IMR-90 (cell line): Measurements from ENCODE around the gene C1R.

Experiments
- BHLHE40 ChIP-seq: fragments of 150-350 bp; IDR thresholded peaks from 2 replicates; pipeline ENCODE4 v1.6.1; 2016; ENCODE audit warnings: mild to moderate bottlenecking, low read depth, low read length
- CEBPB ChIP-seq: IDR thresholded peaks from 2 replicates; pipeline ENCODE4 v1.6.1; 2012; ENCODE audit warnings: low read depth, low read length, improper control_type of control experiment
- CHD1 ChIP-seq: IDR thresholded peaks from 2 replicates; pipeline ENCODE4 v1.6.1; 2012; ENCODE audit warnings: low read depth, low read length, improper control_type of control experiment
- CTCF ChIP-seq: conservative IDR thresholded peaks from 2 replicates; pipeline ENCODE4 v1.5.1; 2012; ENCODE audit warnings: mild to moderate bottlenecking, low read depth, low read length, improper control_type of control experiment
- ELK1 ChIP-seq: fragments of 150-350 bp; IDR thresholded peaks from 2 replicates; pipeline ENCODE4 v1.6.1; 2016; ENCODE audit warnings: low read depth, mild to moderate bottlenecking, low read length, moderate library complexity, borderline replicate concordance
- FOS ChIP-seq: fragments of 150-350 bp; IDR thresholded peaks from 2 replicates; pipeline ENCODE4 v1.6.1; 2016; ENCODE audit warnings: low read depth, low read length
- MAFK ChIP-seq: IDR thresholded peaks from 2 replicates; pipeline ENCODE4 v1.6.1; 2012; ENCODE audit warnings: low read depth, low read length, improper control_type of control experiment
- MAZ ChIP-seq: IDR thresholded peaks from 2 replicates; pipeline ENCODE4 v1.6.1; 2012; ENCODE audit warnings: low read depth, mild to moderate bottlenecking, low read length, improper control_type of control experiment, moderate library complexity, borderline replicate concordance
- MXI1 ChIP-seq: IDR thresholded peaks from 2 replicates; pipeline ENCODE4 v1.6.1; 2012; ENCODE audit warnings: low read depth, mild to moderate bottlenecking, low read length, moderate library complexity, borderline replicate concordance
- POLR2A ChIP-seq: IDR thresholded peaks from 2 replicates; pipeline ENCODE4 v1.6.1; 2012; ENCODE audit warnings: mild to moderate bottlenecking, low read depth, low read length
- RAD21 ChIP-seq: IDR thresholded peaks from 2 replicates; pipeline ENCODE4 v1.6.1; 2012; ENCODE audit warnings: low read length, improper control_type of control experiment
- USF2 ChIP-seq: fragments of 150-350 bp; IDR thresholded peaks from 2 replicates; pipeline ENCODE4 v1.6.1; 2017; ENCODE audit warnings: mild to moderate bottlenecking, antibody characterized with exemption, low read length, low read depth

- TF ChIP-seq CTCF, result no peak
- TF ChIP-seq MAFK, result no peak
- no peak for TF ChIP-seq RAD21
- TF ChIP-seq POLR2A, result no peak
- TF ChIP-seq MXI1, result no peak
- no peak for TF ChIP-seq FOS
- TF ChIP-seq USF2, result no peak
- no peak for TF ChIP-seq ELK1
- TF ChIP-seq CEBPB, result no peak
- no peak for TF ChIP-seq MAZ
- TF ChIP-seq BHLHE40, result no peak
- no peak for TF ChIP-seq CHD1
Observed at GRCh38 chr12:7076493-7076892, 15.8 kb downstream of the C1R start.
